Gastrocnemius medialis (tissue), 4 donors: ENCODE results near the gene MACIR.

Experiments used
- CTCF ChIP-seq, 5 experiments: fragments of 450-650 bp in 3 of 5; fragments of 200-600 bp in 2 of 5; sonication (generic) in 2 of 5; IDR thresholded peaks in 4 of 5; conservative IDR thresholded peaks in 1 of 5; 1 replicate in 4 of 5; 2 replicates in 1 of 5; pipeline ENCODE4 v1.5.1; 2016 to 2019; ENCODE audit warnings: antibody characterized with exemption in 5 of 5, mild to moderate bottlenecking in 3 of 5, moderate library complexity in 3 of 5
- POLR2A ChIP-seq, 2 donors: fragments of 450-650 bp; IDR thresholded peaks; one replicate each; pipeline ENCODE4 v1.6.1; 2017; ENCODE audit warnings: antibody characterized with exemption in 2 of 2, mild to moderate bottlenecking in 2 of 2, moderate library complexity in 2 of 2

- TF ChIP-seq CTCF (IDR thresholded peaks at IDR 0.05 in 4 of 5, conservative IDR thresholded peaks at IDR 0.05 in 1 of 5), result no peak
- TF ChIP-seq POLR2A (IDR thresholded peaks at IDR 0.05), result no peak
Observed at GRCh38 chr5:103216697-103217096, 41.9 kb upstream of the MACIR start.
